H7 (cell line): ENCODE data around the gene VEGFA. TPM values are rescaled to one million over a fixed set of nuclear protein-coding genes. Genes with fewer than 3 reads are reported as not detected.

Source experiments
- DNase-seq: peaks from one replicate; pipeline ENCODE4 v3.0.0; 2012
- H3K27me3 ChIP-seq: 2 replicates; pipeline ENCODE4 v1.6.0; 2011; ENCODE audit warnings: mild to moderate bottlenecking, low read length; ENCODE audit not compliant: control insufficient read depth, insufficient read depth
- H3K36me3 ChIP-seq: replicated peaks from 2 replicates; pipeline ENCODE4 v1.5.1; 2011; ENCODE audit warnings: low read length; ENCODE audit not compliant: control insufficient read depth, insufficient read depth
- H3K4me3 ChIP-seq: 2 replicates; pipeline ENCODE4 v1.5.1; 2011; ENCODE audit warnings: low read depth, mild to moderate bottlenecking, control low read depth, low read length, moderate library complexity; ENCODE audit not compliant: insufficient read depth
- total RNA-seq: library from RNA; depleted of rRNA; stranded (reverse); fragments of >200 nt; shearing (Covaris generic); gene quantifications from 2 replicates; pipeline ENCODE4 v1.2.3, GENCODE V29; 2014

The VEGFA gene
- total RNA-seq, 1 experiment from 2014 or later, result 32.1 TPM

GRCh38 chr6:43778976-43779851, 9.2 kb downstream of the VEGFA start:
- H3K27me3 ChIP-seq, result no peaks in the 10 kb centered on the region
- DNase-seq, result no peak
- H3K36me3 ChIP-seq, result peaks cover 47% of the 10 kb centered on the region
- H3K4me3 ChIP-seq, result no peak overlapping the region

GRCh38 chr6:43779852-43780236, 9.8 kb downstream of the VEGFA start:
- DNase-seq, result no peak
- Histone ChIP-seq H3K27me3 (no peaks in the 10 kb centered on the region), H3K4me3 (no peak overlapping the region), H3K36me3 (peaks cover 50% of the 10 kb centered on the region)

GRCh38 chr6:43780293-43780692, 10.3 kb downstream of the VEGFA start:
- peaks cover 54% of the 10 kb centered on the region for H3K36me3 ChIP-seq
- H3K4me3 ChIP-seq, result no peak overlapping the region
- DNase-seq, result no peak
- no peaks in the 10 kb centered on the region for H3K27me3 ChIP-seq

- Histone ChIP-seq H3K27me3 (no peaks in the 10 kb centered on the region), H3K4me3 (no peak overlapping the region), H3K36me3 (peaks cover 56% of the 10 kb centered on the region)
- no peak for DNase-seq
Observed at GRCh38 chr6:43780941-43781928, 11.2 kb downstream of the VEGFA start.

- H3K27me3 ChIP-seq, result no peaks in the 10 kb centered on the region
- peaks cover 52% of the 10 kb centered on the region for H3K36me3 ChIP-seq
- H3K4me3 ChIP-seq, result no peak overlapping the region
- no peak for DNase-seq
Observed at GRCh38 chr6:43781941-43782704, 12.1 kb downstream of the VEGFA start.

- no peak for DNase-seq
- Histone ChIP-seq H3K27me3 (no peaks in the 10 kb centered on the region), H3K36me3 (peaks cover 46% of the 10 kb centered on the region)
Observed at GRCh38 chr6:43782764-43783513, 12.9 kb downstream of the VEGFA start.

GRCh38 chr6:43784049-43784855, 14.2 kb downstream of the VEGFA start:
- H3K27me3 ChIP-seq, result no peaks in the 10 kb centered on the region
- DNase-seq, result no peak
- H3K4me3 ChIP-seq, result no peak overlapping the region
- peaks cover 35% of the 10 kb centered on the region for H3K36me3 ChIP-seq

More at GRCh38 chr6:43782764-43783513, 12.9 kb downstream of the VEGFA start:
- H3K4me3 ChIP-seq, result no peak overlapping the region

- Histone ChIP-seq H3K27me3 (no peaks in the 10 kb centered on the region), H3K36me3 (peaks cover 31% of the 10 kb centered on the region), H3K4me3 (no peak overlapping the region)
- no peak for DNase-seq
Observed at GRCh38 chr6:43785220-43785752, 15.3 kb downstream of the VEGFA start.

- Histone ChIP-seq H3K36me3 (peaks cover 30% of the 10 kb centered on the region), H3K4me3 (no peak overlapping the region), H3K27me3 (no peaks in the 10 kb centered on the region)
- DNase-seq, result no peak
Observed at GRCh38 chr6:43785904-43786303, 15.9 kb downstream of the VEGFA start.

- H3K4me3 ChIP-seq, result no peak overlapping the region
- H3K27me3 ChIP-seq, result no peaks in the 10 kb centered on the region
- peaks cover 28% of the 10 kb centered on the region for H3K36me3 ChIP-seq
- no peak for DNase-seq
Observed at GRCh38 chr6:43786664-43787329, 16.8 kb downstream of the VEGFA start.

GRCh38 chr6:43788301-43788700, 18.3 kb downstream of the VEGFA start:
- H3K36me3 ChIP-seq, result peaks cover 15% of the 10 kb centered on the region
- no peak overlapping the region for H3K4me3 ChIP-seq
- no peaks in the 10 kb centered on the region for H3K27me3 ChIP-seq
- DNase-seq, result no peak

- Histone ChIP-seq H3K36me3 (peaks cover 9% of the 10 kb centered on the region), H3K27me3 (no peaks in the 10 kb centered on the region), H3K4me3 (no peak overlapping the region)
- no peak for DNase-seq
Observed at GRCh38 chr6:43789447-43789846, 19.4 kb downstream of the VEGFA start.
